ENCODE data around the gene ABITRAM.
"Not testable (repeated sequence)": the region's sequence is repeated elsewhere in the genome, so short reads cannot be mapped to it uniquely, and the experiment has no call there.

Gene ABITRAM, protein sequence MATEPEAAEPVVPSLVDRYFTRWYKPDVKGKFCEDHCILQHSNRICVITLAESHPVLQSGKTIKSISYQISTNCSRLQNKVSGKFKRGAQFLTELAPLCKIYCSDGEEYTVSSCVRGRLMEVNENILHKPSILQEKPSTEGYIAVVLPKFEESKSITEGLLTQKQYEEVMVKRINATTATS

DNA sequence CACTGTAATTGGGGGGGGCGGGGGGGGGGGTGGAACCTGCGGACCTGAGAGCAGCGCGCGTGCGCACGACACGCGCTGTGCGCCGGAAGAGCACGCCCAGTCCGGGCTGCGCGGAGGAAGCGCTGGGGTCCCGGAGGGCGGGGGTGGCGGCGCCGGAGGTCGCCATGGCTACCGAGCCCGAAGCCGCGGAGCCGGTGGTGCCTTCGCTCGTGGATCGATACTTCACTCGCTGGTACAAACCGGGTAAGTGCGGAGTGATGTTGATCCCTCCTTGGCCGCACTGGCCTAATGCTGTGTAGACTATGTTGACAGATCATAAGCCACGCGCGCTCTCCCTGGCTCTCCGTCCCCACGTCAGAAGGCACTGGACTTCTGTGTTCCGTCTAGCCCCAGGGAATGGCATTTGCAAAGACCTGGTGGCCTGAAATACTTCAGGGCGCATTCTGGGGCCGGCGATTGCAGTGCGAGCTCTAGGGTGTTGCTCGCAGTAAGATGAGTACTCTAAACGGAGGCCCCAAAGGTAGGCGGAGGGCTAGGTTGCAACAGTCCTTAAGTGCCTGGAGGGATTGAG, at the start of gene ABITRAM:
Gene ABITRAM (plus strand): TSS at position 78 of the 571 bp plus-strand sequence. CDS start 87 bp downstream, at position 165.
- Histone ChIP-seq H3K9me3 (ENCODE audit: control insufficient read depth in 1 of 2, low read length in 2 of 2) (no peaks in the 10 kb centered on the region), H3K36me3 (ENCODE audit: control insufficient read depth in 1 of 2, insufficient read depth in 2 of 2, low read length in 2 of 2) (peaks cover 16 to 23% of the 10 kb centered on the region in 2 donors), H3K4me1 (ENCODE audit: control insufficient read depth in 1 of 2, insufficient read depth in 2 of 2, low read length in 2 of 2) (peaks cover 14% of the 10 kb centered on the region in 2 donors)

DNA sequence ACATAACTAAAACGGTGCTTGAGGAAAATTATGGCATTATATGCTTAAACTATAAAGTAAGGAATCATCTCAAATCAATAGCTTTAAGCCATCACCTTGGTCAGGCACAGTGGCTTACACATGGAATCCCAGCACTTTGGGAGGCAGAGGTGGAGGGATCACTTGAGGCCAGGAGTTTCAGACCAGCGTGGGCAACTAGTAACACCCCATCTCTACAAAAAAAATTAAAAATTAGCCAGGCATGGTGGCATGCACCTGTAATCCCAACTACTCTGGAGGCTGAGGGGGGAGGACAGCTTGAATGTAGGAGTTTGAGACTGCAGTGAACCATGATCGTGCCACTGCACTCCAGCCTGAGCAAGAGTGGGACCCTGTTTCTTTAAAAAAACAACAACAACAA, 49.5 kb upstream of the ABITRAM start:
- Histone ChIP-seq H3K4me1 (ENCODE audit: control insufficient read depth in 1 of 2, insufficient read depth in 2 of 2, low read length in 2 of 2) (peaks cover 0 to 3% of the 10 kb centered on the region in 2 donors), H3K4me3 (ENCODE audit: low read depth in 1 of 2, low read length in 2 of 2) (no peak overlapping the region), H3K27ac (ENCODE audit: low read length) (no peak overlapping the region), H3K9me3 (ENCODE audit: control insufficient read depth in 1 of 2, low read length in 2 of 2) (no peaks in the 10 kb centered on the region), H3K36me3 (ENCODE audit: control insufficient read depth in 1 of 2, insufficient read depth in 2 of 2, low read length in 2 of 2) (peaks cover 21 to 48% of the 10 kb centered on the region in 2 donors), H3K27me3 (ENCODE audit: low read depth, low read length) (no peaks in the 10 kb centered on the region)

More for the DNA sequence above, at the start of gene ABITRAM:
- no peaks in the 10 kb centered on the region for H3K27me3 ChIP-seq (ENCODE audit: low read depth, low read length)
- peak within 1 kb of the TSS; percentile 90 for H3K27ac ChIP-seq (ENCODE audit: low read length)
- H3K4me3 ChIP-seq (ENCODE audit: low read depth in 1 of 2, low read length in 2 of 2), result peak within 1 kb of the TSS; percentile 85 to 90

DNA sequence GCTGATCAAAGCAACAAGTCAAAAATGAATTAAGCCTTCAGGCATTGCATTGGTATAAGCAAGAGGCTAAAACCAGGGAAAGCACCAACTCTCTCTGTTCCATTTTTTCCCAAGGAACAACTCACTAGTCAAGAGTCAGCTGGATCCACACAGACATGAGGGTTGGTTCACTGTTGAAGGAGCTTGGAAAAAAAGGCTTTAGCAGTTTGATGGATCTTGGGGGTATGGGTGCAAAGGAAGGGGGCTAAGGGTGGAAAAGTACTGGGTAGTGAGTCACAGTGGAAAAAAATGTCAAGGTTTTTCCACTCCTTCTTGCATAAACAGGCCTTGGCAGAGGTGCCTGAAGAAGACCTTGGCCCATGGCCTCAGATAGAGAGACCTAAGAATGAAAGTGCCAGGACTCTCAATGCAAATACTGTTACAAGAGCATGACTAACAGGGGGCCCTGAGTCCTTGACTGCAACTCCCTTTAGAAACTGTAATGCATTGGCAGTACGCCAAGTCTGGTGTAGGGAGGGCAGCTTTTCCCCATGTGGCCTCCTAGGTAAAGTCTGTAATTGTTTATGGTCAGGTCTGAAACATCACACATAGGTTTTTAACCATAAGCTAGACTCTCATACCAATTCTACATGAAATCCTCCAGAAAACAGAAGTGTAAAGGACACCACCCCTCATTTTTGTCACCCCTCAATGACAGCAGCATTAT, 48.4 kb upstream of the ABITRAM start:
- Histone ChIP-seq H3K9me3 (ENCODE audit: control insufficient read depth in 1 of 2, low read length in 2 of 2) (no peaks in the 10 kb centered on the region), H3K36me3 (ENCODE audit: control insufficient read depth in 1 of 2, insufficient read depth in 2 of 2, low read length in 2 of 2) (peaks cover 21 to 46% of the 10 kb centered on the region in 2 donors)

DNA sequence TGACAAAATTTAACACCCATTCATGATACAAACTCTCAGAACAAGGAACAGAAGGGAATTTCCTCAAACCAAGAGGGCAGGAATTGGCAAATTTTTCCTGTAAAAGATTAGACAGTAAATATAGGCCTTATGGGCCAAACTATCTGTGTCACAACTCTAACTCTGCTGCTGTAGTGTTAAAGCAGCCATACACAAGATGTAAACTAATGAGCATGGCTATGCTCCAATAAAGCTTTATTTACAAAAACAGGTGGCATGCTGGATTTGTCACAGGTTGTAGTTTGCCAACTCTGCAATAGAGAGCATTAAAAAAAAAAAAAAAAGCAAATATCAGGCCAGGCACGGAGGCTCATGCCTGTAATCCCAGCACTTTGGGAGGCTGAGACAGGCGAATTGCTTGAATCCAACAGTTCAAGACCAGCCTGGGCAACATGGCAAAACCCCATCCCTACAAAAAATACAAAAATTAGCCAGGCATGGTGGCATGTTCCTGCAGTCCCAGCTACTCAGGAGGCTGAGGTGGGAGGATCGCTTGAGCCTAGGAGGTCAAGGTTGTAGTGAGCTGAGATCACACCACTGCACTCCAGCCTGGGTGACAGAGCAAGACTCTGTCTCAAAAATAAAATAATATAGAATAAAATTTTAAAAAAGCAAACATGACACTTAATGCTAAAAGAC, 47.5 kb upstream of the ABITRAM start:
- H3K36me3 ChIP-seq (ENCODE audit: control insufficient read depth in 1 of 2, insufficient read depth in 2 of 2, low read length in 2 of 2), result peaks cover 30 to 49% of the 10 kb centered on the region in 2 donors
- H3K4me1 ChIP-seq (ENCODE audit: control insufficient read depth in 1 of 2, insufficient read depth in 2 of 2, low read length in 2 of 2); H3K27ac ChIP-seq (ENCODE audit: low read length); H3K27me3 ChIP-seq (ENCODE audit: low read depth, low read length); H3K9me3 ChIP-seq (ENCODE audit: control insufficient read depth in 1 of 2, low read length in 2 of 2); H3K4me3 ChIP-seq (ENCODE audit: low read depth in 1 of 2, low read length in 2 of 2): not testable (repeated sequence)

More for the DNA sequence above, 48.4 kb upstream of the ABITRAM start:
- H3K4me3 ChIP-seq (ENCODE audit: low read depth in 1 of 2, low read length in 2 of 2), result no peak overlapping the region
- no peaks in the 10 kb centered on the region for H3K27me3 ChIP-seq (ENCODE audit: low read depth, low read length)
- peaks cover 0 to 3% of the 10 kb centered on the region in 2 donors for H3K4me1 ChIP-seq (ENCODE audit: control insufficient read depth in 1 of 2, insufficient read depth in 2 of 2, low read length in 2 of 2)
- H3K27ac ChIP-seq (ENCODE audit: low read length), result no peak overlapping the region

DNA sequence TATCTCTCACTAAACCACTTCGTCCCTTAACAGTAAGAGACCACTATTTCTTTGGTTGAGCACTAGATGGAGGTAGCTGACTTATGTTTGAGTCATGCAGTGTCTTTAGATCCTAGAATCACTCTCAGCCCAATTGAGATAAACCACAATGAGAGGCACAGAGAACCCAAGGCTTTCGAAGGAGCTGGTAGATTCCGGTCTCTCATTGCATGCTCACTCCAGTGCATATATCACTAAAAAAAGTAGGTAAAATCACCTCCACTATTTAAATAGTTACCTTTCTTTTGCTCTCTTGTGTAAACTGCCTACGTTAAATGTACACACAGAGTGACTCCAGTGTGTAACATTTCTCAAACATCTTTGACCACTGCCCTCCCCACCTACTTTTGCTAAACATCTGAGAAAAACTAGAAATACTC, 44.5 kb upstream of the ABITRAM start:
- Histone ChIP-seq H3K36me3 (ENCODE audit: control insufficient read depth in 1 of 2, insufficient read depth in 2 of 2, low read length in 2 of 2) (peaks cover 51 to 65% of the 10 kb centered on the region in 2 donors), H3K27me3 (ENCODE audit: low read depth, low read length) (no peaks in the 10 kb centered on the region), H3K27ac (ENCODE audit: low read length) (no peak overlapping the region)

DNA sequence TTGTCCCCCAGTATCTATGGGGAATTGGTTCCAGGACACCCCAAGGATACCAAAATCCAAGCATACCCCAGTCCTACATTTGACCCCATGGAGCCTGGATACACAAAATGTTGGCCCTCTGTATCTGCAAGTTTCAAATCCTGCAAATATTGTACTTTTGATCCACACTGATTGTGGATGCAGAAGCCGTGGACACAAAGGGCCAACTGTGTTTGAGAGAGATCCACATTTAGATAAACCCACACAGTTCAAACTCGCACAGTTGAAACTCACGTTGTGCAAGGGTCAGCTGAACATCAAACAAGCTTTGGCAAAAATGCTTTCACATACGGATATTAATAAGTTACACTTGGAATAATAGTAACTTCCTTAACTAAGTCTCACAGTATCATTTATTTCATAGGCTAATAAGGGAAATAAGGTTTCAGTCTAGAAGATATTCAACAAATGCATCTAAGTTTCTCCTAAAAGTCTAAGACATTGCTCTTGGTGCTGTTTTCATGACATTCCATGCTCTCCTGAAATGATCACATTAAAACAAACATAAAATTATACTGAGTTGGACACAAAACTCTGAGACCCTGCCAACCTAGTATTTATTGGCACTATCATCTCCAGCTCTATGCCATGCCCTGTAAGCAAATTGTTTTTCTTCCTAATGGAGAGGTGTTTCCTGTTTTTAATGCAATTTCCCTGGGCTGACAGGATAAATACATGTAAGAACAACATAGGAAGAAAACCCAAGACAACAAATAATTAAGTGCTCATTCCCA, 39.8 kb upstream of the ABITRAM start:
- H3K9me3 ChIP-seq (ENCODE audit: control insufficient read depth in 1 of 2, low read length in 2 of 2), result no peaks in the 10 kb centered on the region
- H3K4me3 ChIP-seq (ENCODE audit: low read depth in 1 of 2, low read length in 2 of 2), result no peak overlapping the region
- H3K27ac ChIP-seq (ENCODE audit: low read length), result no peak overlapping the region
- H3K27me3 ChIP-seq (ENCODE audit: low read depth, low read length), result no peaks in the 10 kb centered on the region
- no peaks in the 10 kb centered on the region for H3K4me1 ChIP-seq (ENCODE audit: control insufficient read depth in 1 of 2, insufficient read depth in 2 of 2, low read length in 2 of 2)
- H3K36me3 ChIP-seq (ENCODE audit: control insufficient read depth in 1 of 2, insufficient read depth in 2 of 2, low read length in 2 of 2), result peaks cover 80 to 88% of the 10 kb centered on the region in 2 donors

More for the DNA sequence above, 44.5 kb upstream of the ABITRAM start:
- Histone ChIP-seq H3K4me1 (ENCODE audit: control insufficient read depth in 1 of 2, insufficient read depth in 2 of 2, low read length in 2 of 2) (peaks cover 0 to 3% of the 10 kb centered on the region in 2 donors), H3K9me3 (ENCODE audit: control insufficient read depth in 1 of 2, low read length in 2 of 2) (no peaks in the 10 kb centered on the region), H3K4me3 (ENCODE audit: low read depth in 1 of 2, low read length in 2 of 2) (no peak overlapping the region)

DNA sequence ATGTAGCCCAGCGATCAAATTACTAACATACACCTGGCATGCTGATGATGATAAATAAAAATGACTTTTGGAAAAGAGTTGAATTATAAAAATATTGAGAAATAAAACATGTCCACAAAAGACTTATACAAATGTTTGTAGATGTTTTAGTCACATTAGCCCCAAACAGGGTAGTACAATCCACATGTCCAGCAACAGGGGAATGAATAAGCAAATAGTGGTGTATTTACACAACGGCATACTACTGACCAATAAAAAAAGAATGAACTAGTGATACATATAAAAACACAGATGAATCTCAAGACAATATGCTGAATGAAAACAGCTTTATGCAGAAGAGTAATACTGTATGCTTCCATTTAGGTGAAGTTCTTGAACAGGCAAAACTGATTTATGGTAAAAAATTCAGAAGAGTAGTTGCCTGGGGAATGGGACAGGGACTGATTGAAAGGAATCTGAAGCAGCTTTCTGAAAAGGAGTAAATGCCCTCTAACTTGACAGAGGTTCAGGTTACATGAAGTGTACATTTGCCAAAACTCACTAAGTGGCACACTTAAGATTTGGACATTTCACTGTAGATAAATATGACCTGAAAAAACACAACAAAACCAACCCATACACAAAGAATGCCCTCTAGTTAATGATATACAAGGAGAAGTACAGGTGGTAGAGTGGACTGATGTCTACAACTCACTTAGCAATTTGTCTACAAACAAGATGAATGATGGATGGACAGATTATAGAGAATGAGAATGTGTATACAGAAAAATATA, 36.7 kb upstream of the ABITRAM start:
- Histone ChIP-seq H3K36me3 (ENCODE audit: control insufficient read depth in 1 of 2, insufficient read depth in 2 of 2, low read length in 2 of 2) (peaks cover 83 to 89% of the 10 kb centered on the region in 2 donors), H3K9me3 (ENCODE audit: control insufficient read depth in 1 of 2, low read length in 2 of 2) (no peaks in the 10 kb centered on the region), H3K4me3 (ENCODE audit: low read depth in 1 of 2, low read length in 2 of 2) (no peak overlapping the region), H3K4me1 (ENCODE audit: control insufficient read depth in 1 of 2, insufficient read depth in 2 of 2, low read length in 2 of 2) (no peaks in the 10 kb centered on the region), H3K27ac (ENCODE audit: low read length) (no peak overlapping the region), H3K27me3 (ENCODE audit: low read depth, low read length) (no peaks in the 10 kb centered on the region)

DNA sequence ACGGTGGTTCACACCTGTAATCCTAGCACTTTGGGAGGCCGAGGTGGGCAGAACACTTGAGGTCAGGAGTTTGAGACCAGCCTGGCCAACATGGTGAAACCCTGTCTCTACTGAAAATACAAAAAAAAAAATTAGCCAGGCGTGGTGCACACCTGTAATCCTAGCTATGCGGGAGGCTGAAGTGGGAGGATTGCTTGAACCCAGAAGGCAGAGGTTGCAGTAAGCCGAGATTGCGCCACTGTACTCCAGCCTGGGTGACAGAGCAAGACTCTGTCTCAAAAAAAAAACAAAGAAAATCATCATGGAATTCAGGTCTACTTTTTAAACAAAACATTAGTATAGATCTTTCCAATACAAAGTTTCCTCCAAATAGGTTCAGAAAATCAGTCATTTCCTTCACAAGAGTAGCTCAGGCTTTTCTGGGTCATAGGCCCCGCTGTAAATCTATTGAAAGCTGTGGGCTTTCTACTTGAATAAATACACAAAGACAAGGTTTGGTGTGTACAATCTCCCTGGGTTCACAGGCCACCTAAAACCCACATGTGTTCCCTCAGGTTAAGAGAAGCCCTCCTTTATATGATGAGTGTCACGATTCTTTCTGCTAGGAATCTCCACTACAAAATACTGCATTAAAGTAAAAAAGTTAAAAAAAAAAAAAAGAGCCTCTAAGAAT, 35.0 kb upstream of the ABITRAM start:
- not testable (repeated sequence) for H3K4me3 ChIP-seq (ENCODE audit: low read depth in 1 of 2, low read length in 2 of 2); H3K4me1 ChIP-seq (ENCODE audit: control insufficient read depth in 1 of 2, insufficient read depth in 2 of 2, low read length in 2 of 2); H3K27ac ChIP-seq (ENCODE audit: low read length); H3K27me3 ChIP-seq (ENCODE audit: low read depth, low read length); H3K9me3 ChIP-seq (ENCODE audit: control insufficient read depth in 1 of 2, low read length in 2 of 2)
- H3K36me3 ChIP-seq (ENCODE audit: control insufficient read depth in 1 of 2, insufficient read depth in 2 of 2, low read length in 2 of 2), result peaks cover 78 to 91% of the 10 kb centered on the region in 2 donors

DNA sequence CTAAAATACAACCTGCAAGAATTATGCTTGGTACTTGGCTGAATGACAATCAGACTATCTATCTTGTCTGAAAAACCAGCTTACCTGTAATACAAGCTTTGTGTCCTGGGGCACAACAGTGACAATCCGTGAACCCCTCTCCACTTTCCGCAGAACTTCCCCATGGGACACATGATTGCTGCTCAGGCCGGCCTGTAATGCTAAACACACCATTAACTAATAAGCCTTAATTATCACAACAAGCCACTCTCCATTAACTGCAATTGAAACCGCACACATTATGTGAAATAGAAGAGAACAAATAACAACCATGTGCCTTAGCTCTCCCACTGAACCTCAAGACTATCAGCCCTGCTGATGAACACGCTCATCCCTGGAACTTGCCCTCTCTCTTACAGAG, 34.0 kb upstream of the ABITRAM start:
- Histone ChIP-seq H3K27me3 (ENCODE audit: low read depth, low read length) (no peaks in the 10 kb centered on the region), H3K4me3 (ENCODE audit: low read depth in 1 of 2, low read length in 2 of 2) (no peak overlapping the region), H3K27ac (ENCODE audit: low read length) (no peak overlapping the region), H3K4me1 (ENCODE audit: control insufficient read depth in 1 of 2, insufficient read depth in 2 of 2, low read length in 2 of 2) (no peaks in the 10 kb centered on the region), H3K9me3 (ENCODE audit: control insufficient read depth in 1 of 2, low read length in 2 of 2) (no peaks in the 10 kb centered on the region), H3K36me3 (ENCODE audit: control insufficient read depth in 1 of 2, insufficient read depth in 2 of 2, low read length in 2 of 2) (peaks cover 72 to 84% of the 10 kb centered on the region in 2 donors)
